Amniotic stem cell (primary cell): ENCODE data around the gene HSD11B2.

Experiments used
- DNase-seq: peaks from one replicate; lab custom pipeline; 2025; lab: John Stamatoyannopoulos, UW

The HSD11B2 gene

GRCh38 chr16:67435758-67436164, 4.8 kb downstream of the HSD11B2 start:
- DNase-seq = no peak

GRCh38 chr16:67436640-67437193, 5.8 kb downstream of the HSD11B2 start:
- DNase-seq = no peak

GRCh38 chr16:67437513-67437912, 6.6 kb downstream of the HSD11B2 start:
- no peak for DNase-seq

- no peak for DNase-seq
These were observed 7.3 kb downstream of the HSD11B2 start for GRCh38 chr16:67438098-67438791.

- DNase-seq = no peak
These were observed 8.0 kb downstream of the HSD11B2 start for GRCh38 chr16:67438824-67439393.

- no peak for DNase-seq
These were observed 10.4 kb downstream of the HSD11B2 start for GRCh38 chr16:67441271-67441753.

- DNase-seq = no peak
These were observed 11.0 kb downstream of the HSD11B2 start for GRCh38 chr16:67441907-67442306.

- DNase-seq = no peak
These were observed 11.8 kb downstream of the HSD11B2 start for GRCh38 chr16:67442581-67443255.

- DNase-seq = no peak
These were observed 12.3 kb downstream of the HSD11B2 start for GRCh38 chr16:67443265-67443664.

- DNase-seq = no peak
These were observed 13.6 kb downstream of the HSD11B2 start for GRCh38 chr16:67444259-67445125.

GRCh38 chr16:67445126-67445426, 14.2 kb downstream of the HSD11B2 start:
- DNase-seq = no peak

- DNase-seq = no peak
These were observed 14.6 kb downstream of the HSD11B2 start for GRCh38 chr16:67445441-67445912.

GRCh38 chr16:67445913-67446907, 15.3 kb downstream of the HSD11B2 start:
- no peak for DNase-seq

GRCh38 chr16:67446968-67447507, 16.1 kb downstream of the HSD11B2 start:
- no peak for DNase-seq

- DNase-seq = no peak
These were observed 16.7 kb downstream of the HSD11B2 start for GRCh38 chr16:67447508-67448076.

GRCh38 chr16:67448580-67448979, 17.7 kb downstream of the HSD11B2 start:
- no peak for DNase-seq

GRCh38 chr16:67449336-67449735, 18.4 kb downstream of the HSD11B2 start:
- DNase-seq = no peak

- no peak for DNase-seq
These were observed 18.8 kb downstream of the HSD11B2 start for GRCh38 chr16:67449739-67450138.

- no peak for DNase-seq
These were observed 20.3 kb downstream of the HSD11B2 start for GRCh38 chr16:67451061-67451703.
